OCI-LY1 (cell line): Measurements from ENCODE around the gene GSK3A.

ENCODE experiments used
- CTCF ChIP-seq: fragments of 200-600 bp; sonication (generic), shearing (Covaris generic); IDR thresholded peaks from 2 replicates; pipeline ENCODE4 v1.5.1; 2017; ENCODE audit warnings: mild to moderate bottlenecking, antibody characterized with exemption, low read length, moderate library complexity, mixed read lengths
- EZH2 ChIP-seq: fragments of 200-600 bp; sonication (generic), shearing (Covaris generic); IDR thresholded peaks from 2 replicates; pipeline ENCODE4 v1.8.0; 2017; ENCODE audit warnings: borderline replicate concordance, mixed run types, mild to moderate bottlenecking, antibody characterized with exemption, low read length, moderate library complexity, mixed read lengths

GRCh38 chr19:42245231-42245630, 2.8 kb upstream of the GSK3A start:
- no peak for TF ChIP-seq CTCF
- TF ChIP-seq EZH2 = no peak
